GM12872 (cell line): ENCODE results near the gene EDDM13.

Experiments used
- CTCF ChIP-seq: IDR thresholded peaks from 3 replicates; pipeline ENCODE4 v1.5.1; 2011; ENCODE audit warnings: low read depth, mild to moderate bottlenecking, low read length, moderate library complexity; ENCODE audit not compliant: insufficient read depth

EDDM13 gene

GRCh38 chr19:56312342-56312741, 39.8 kb downstream of the EDDM13 start:
- TF ChIP-seq CTCF: no peak

- TF ChIP-seq CTCF: no peak
Observed at GRCh38 chr19:56312787-56313657, 40.5 kb downstream of the EDDM13 start.

GRCh38 chr19:56314018-56314380, 41.5 kb downstream of the EDDM13 start:
- no peak for TF ChIP-seq CTCF

- TF ChIP-seq CTCF: no peak
Observed at GRCh38 chr19:56314381-56315076, 42.0 kb downstream of the EDDM13 start, which contains the start of gene ZSCAN5A. Gene ZSCAN5A, minus strand, starts transcription at chr19:56314839. Its CDS starts 89,793 bp downstream, at chr19:56225046.

GRCh38 chr19:56315077-56315828, 42.7 kb downstream of the EDDM13 start:
- TF ChIP-seq CTCF: no peak

GRCh38 chr19:56316728-56317127, 44.2 kb downstream of the EDDM13 start:
- no peak for TF ChIP-seq CTCF

GRCh38 chr19:56317749-56318148, 45.2 kb downstream of the EDDM13 start:
- no peak for TF ChIP-seq CTCF
